HG02981 (cell line): ENCODE data around the gene RGS4.

Source experiments
- ATAC-seq: cut with Tn5 transposase; IDR thresholded peaks from one replicate; pipeline ENCODE4 v1.9.1; 2021; ENCODE audit warnings: mild to moderate bottlenecking, moderate library complexity; ENCODE audit not compliant: unreplicated experiment

Gene RGS4

GRCh38 chr1:163069142-163069541 lies at the start of gene RGS4:
TSS of gene RGS4 (plus strand) at chr1:163069361. CDS start at chr1:163069485, 124 bp downstream.
- ATAC-seq = no peak

GRCh38 chr1:163022129-163022528 lies 47.0 kb upstream of the RGS4 start:
- no peak for ATAC-seq

GRCh38 chr1:163027610-163028009 lies 41.6 kb upstream of the RGS4 start:
- ATAC-seq = no peak

- no peak for ATAC-seq
Observed at GRCh38 chr1:163029901-163030300, 39.3 kb upstream of the RGS4 start.

GRCh38 chr1:163035446-163036249 lies 33.5 kb upstream of the RGS4 start:
- no peak for ATAC-seq

GRCh38 chr1:163036671-163037070 lies 32.5 kb upstream of the RGS4 start:
- ATAC-seq = no peak

GRCh38 chr1:163038928-163039706 lies 30.0 kb upstream of the RGS4 start:
- ATAC-seq = no peak

GRCh38 chr1:163039707-163040093 lies 29.5 kb upstream of the RGS4 start:
- no peak for ATAC-seq

- no peak for ATAC-seq
Observed at GRCh38 chr1:163046071-163046470, 23.1 kb upstream of the RGS4 start.

GRCh38 chr1:163047951-163048659 lies 21.1 kb upstream of the RGS4 start:
- no peak for ATAC-seq

GRCh38 chr1:163048869-163049268 lies 20.3 kb upstream of the RGS4 start:
- no peak for ATAC-seq

- ATAC-seq = no peak
Observed at GRCh38 chr1:163049296-163049695, 19.9 kb upstream of the RGS4 start.

GRCh38 chr1:163050496-163050895 lies 18.7 kb upstream of the RGS4 start:
- ATAC-seq = no peak

GRCh38 chr1:163054181-163054591 lies 15.0 kb upstream of the RGS4 start:
- ATAC-seq = no peak

GRCh38 chr1:163055005-163055404 lies 14.2 kb upstream of the RGS4 start:
- no peak for ATAC-seq

- no peak for ATAC-seq
Observed at GRCh38 chr1:163055531-163055930, 13.6 kb upstream of the RGS4 start.

GRCh38 chr1:163056831-163057230 lies 12.3 kb upstream of the RGS4 start:
- no peak for ATAC-seq

GRCh38 chr1:163060343-163061007 lies 8.7 kb upstream of the RGS4 start:
- no peak for ATAC-seq

GRCh38 chr1:163063143-163063542 lies 6.0 kb upstream of the RGS4 start:
- no peak for ATAC-seq

GRCh38 chr1:163063610-163064009 lies 5.6 kb upstream of the RGS4 start:
- no peak for ATAC-seq

- ATAC-seq = no peak
Observed at GRCh38 chr1:163066168-163066567, 3.0 kb upstream of the RGS4 start.
